NOMO-1 (cell line): Measurements from ENCODE around the gene CELF5.
A peak's percentile ranks its signal among the peaks of the same experiment; 100 is the strongest.
"Not testable (repeated sequence)": the region's sequence is repeated elsewhere in the genome, so short reads cannot be mapped to it uniquely, and the experiment has no call there.

Source experiments
- DNase-seq, 2 experiments: peaks; one replicate each; lab custom pipeline; 2025; ENCODE audit not compliant: unreplicated experiment in 2 of 2; lab: John Stamatoyannopoulos, UW

Gene CELF5

DNA sequence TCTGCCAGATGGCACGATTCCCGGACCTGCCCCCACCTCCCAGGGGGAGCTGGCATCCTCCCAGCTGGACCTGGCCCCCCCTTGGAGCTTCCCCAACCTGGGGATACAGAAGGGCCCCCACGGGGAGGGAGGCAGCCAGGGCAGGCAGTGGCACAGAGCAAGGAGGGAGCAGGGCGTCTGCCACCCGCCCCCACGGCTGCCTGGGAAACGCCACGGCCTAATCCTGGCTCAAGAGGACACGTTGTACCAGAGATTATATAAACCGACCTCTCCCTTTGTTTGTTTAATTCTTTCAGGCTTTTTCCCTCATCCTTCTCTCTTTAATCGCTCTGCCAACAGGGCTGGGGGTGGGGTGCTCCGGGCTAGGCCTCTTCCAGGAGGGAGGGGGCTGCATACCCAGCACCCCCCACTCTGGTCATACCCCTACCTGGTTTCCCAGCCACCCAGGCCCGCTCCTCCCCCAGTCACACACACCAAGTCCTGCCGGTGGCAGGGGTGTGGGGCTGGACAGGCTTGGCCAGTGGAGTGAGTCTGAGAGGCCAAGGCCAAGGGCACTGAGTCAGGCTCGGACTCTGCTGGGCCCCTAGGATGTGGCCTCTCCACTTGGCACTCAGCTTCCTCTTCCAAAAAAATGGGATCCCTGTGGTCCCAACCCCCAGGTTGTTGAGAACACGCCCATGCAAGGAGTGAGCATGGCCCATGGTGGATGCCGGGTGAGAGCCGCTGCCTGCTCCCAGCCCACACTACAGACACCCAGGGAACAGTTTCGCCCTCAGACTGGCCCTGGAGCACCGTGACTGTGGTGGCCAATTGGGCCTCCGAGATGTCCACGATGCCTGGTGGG, 112.4 kb downstream of the CELF5 start:
- no peak for DNase-seq

DNA sequence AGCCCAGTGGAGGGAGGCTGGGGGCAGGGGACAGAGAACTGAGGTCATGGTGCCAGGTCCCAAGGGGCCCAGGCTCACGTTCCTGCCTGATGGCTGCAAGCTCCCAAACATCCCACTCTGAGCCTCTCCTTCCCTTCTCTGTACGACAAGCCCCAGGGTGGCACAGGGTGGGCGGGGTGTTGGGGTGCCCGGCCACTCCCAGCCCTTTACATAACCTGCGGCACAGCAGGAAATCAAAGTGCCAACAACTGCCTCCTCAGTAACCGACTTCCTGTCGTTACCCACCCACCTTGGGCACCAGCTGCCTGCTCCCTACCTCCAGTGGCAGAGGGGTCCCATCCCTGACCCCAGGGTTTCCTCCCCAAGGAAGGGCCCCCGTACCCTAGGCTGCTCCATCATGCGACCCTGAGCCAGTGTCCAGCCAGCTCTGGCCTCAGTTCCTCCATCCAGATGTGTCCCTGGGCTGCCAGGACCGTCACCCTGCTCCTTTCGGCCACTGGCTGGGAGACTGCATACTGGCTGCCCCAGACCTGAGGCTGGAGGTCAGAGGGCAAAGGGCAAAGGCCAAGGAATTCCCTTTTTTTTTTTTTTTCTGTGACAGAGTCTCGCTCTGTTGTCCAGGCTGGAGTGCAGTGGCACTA, 114.2 kb downstream of the CELF5 start:
- DNase-seq, result no peak

DNA sequence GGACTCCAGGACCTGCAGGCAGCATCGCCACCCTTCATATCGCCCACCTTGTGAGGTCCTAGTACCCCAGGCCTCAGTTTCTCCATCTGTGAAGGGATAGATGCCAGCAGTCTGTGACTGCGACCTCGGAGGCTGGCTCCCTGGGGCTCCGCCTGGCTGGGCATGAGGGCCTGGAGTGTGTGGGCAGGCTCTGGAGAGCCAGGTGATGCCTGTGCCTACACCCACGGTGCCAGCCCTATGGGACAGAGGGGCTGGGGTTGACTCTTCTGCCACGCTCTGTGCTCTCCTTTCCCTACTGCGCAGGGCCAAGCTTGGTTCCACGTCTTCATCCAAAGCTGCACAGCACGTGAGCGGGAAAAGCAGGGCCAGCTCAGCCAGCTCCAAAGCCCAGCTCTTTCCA, 115.9 kb downstream of the CELF5 start:
- no peak for DNase-seq

DNA sequence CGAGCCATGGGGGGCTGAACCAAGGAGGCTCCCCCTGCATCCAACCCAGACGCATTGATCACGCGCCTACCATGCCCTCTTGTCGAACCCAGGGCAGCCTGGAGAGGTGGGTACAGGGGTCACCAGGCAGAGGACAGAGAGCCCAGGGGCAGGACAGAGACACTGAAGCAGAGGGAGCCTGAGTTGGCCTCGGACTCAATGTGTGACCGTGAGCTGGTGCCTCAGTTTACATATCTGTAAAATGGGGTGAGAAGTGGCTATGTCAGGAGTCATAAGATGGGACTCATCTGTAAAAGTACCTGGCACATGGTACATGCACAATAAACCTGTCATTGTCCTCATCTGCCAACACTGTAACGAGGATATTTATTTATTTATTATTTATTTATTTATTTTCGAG, 117.8 kb downstream of the CELF5 start:
- no peak for DNase-seq

DNA sequence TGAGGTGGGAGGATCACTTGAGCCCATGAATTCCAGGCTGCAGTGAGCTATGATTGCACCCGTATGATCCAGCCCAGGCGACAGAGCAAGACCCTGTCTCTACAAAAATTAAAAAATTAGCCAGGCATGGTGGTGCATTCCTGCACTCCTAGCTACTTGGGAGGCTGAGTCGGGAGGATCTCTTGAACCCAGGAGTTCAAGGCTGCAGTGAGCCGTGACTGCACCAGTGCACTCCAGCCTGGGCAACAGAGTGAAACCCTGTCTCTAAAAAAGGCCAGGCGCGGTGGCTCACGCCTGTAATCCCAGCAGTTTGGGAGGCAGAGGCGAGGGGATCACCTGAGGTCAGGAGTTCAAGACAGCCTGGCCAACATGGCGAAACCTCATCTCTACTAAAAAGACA, 118.5 kb downstream of the CELF5 start:
- not testable (repeated sequence) for DNase-seq

DNA sequence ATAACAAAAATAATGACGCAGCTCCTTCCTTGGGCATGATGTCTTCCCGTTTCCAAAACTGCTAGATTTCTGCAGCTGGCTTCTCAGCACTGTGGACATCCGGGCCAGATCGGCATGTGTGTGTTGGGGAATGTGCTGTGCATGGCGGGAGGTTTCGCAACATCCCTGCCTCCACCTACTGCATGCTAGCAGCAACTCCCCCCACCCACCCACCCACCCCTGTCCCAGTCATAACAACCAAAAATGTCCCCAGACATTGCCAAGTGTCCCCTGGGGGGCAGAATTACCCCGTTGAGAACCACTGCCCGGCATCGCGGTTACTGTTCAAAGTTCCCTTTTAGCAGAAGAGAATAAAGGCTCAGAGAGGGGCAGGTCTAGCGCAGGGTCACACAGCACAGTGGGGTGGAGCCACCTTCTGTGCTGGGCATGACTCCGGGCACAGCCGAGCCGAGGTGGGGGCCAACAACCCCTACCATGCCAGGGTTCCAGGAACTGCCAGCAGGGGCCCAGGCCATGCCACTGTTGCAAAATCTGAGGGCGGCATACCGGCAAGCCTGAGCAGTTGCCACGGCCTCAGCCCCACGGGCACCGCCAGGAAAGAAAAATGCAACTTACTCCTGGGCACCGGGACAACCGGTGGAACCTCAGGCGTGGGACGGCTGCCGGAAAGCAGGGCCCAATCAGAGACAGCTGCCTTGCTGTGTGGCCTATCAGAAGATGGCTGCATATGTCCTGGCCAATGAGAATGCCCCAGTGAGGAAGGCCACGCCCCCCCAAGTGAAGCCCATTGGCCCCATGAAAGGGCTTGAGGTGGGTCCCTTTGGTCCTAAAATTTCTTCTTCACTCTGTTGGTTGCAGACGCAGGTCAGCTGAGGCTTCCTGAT, 119.4 kb downstream of the CELF5 start:
- peak; percentile 60 to 78 for DNase-seq

DNA sequence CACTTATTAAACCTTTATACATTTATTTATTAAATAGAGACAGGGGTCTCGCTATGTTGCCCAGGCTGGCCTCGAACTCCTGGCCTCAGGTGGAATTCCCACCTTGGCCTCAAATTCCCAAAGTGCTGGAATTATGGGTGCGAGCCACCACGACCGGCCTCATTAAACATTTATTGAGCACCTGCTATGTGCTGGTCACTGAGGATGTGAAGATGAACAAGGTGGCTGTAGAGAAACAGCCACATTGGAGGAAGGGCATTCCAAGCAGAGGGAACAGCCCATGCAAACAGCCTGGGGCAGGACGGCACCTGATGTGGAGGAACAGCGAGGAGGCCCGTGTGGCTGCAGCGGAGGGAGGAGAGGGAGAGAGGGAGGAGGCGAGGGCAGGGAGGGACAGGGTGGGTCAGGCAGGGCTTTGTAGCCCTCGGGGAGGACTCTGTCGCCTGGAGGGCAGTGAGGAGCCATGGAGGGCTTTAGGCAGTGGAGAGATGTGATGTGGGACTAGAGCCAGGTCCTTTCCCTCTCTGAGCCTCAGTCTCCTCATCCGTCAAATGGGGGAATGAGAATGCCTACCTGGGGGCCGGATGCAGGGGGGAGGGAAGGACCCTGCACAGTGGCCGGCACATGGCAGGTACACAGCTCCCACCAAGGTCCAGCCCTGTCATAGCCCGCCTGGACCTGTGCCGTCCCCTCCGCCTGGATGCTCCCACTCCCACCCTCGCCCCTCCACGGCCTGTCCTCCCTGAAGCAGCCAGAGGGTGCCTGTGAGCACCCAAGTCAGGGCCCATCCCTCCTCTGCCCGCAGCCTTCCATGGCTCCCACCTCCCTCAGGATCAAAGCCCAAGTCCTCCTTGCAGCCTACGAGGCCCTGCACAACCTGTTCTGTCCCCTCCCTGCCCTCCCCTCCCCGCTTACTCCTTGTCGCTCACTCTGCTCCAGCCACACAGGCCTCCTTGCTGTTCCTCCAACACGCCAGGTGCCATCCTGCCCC, 120.4 kb downstream of the CELF5 start:
- DNase-seq, result no peak

DNA sequence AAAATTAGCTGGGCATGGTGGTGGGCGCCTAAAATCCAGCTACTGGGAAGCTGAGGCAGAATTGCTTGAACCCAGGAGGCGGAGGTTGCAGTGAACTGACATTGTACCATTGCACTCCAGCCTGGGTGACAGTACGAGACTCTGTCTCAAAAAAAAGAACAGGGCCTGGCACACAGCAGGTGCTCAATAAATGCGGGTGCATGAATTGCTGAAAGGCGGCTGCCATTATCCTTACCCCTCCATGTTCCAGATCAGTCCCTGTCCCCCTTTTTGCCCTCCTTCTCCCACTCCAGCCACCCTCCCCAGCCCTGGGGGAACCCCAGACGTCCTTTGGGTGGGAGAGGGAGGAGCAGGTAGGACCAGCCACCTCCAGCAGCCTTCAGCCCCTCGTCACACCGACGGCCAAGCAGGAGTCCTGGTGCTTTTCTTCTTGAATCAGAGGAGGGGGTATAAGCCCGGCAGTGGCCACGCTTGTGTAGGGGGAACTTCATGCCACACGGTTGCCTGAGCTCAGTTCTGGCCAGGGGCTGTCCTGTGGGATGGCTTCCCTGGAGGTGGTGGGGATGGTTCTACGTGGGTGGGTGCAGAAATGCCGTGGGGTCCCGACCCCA, 121.5 kb downstream of the CELF5 start:
- no peak for DNase-seq
